Measurements from ENCODE around the gene GP9.

GP9 gene

DNA sequence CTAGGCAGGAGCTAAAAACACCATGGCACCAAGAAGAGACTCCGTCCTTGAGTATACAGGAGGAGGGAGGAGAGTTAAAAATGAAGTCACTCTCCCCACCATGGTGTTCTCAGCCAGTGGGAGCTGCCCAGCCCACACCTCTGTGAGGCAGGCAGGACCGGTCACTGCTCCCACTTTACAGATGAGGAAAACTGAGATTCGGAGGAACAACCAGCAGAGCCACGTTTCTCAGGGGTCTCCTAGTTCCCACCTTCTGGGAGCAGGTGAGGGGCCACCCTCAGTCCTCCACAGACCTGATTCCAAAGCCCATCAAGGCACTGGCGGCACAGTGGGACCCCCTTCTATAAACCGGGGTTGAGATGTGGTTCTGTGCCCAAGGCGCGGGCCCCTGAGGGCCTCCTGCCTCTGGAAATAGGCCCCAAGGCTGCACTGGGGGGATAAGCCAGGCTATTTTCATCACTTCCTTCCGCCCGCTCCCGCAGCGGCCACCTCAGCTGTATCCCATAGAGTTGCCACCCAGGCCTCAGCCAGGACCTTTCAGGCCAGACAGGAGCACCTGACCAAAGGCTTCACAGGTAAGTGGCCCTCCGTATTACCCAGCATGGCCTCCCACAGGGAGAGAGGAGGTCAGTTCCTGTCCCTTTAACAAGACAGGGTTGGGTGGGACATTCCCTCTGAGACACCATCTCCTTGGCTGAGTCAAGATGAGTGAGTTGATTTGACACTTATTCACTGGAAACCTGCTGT, at the start of gene GP9:
TSS of gene GP9 (plus strand) at position 504 of the 747 bp plus-strand sequence. CDS start 961 bp downstream, outside the sequence.
- no peak within 1 kb of the TSS for H3K4me3 ChIP-seq (ENCODE audit: low read depth, low read length)

GRCh38 chr3:129013491-129013891, 47.1 kb upstream of the GP9 start:
- H3K4me3 ChIP-seq (ENCODE audit: low read depth, low read length) = no peak overlapping the region

GRCh38 chr3:129014148-129014547, 46.4 kb upstream of the GP9 start:
- no peak overlapping the region for H3K4me3 ChIP-seq (ENCODE audit: low read depth, low read length)

GRCh38 chr3:129014793-129015345, 45.7 kb upstream of the GP9 start:
- H3K4me3 ChIP-seq (ENCODE audit: low read depth, low read length) = no peak overlapping the region

DNA sequence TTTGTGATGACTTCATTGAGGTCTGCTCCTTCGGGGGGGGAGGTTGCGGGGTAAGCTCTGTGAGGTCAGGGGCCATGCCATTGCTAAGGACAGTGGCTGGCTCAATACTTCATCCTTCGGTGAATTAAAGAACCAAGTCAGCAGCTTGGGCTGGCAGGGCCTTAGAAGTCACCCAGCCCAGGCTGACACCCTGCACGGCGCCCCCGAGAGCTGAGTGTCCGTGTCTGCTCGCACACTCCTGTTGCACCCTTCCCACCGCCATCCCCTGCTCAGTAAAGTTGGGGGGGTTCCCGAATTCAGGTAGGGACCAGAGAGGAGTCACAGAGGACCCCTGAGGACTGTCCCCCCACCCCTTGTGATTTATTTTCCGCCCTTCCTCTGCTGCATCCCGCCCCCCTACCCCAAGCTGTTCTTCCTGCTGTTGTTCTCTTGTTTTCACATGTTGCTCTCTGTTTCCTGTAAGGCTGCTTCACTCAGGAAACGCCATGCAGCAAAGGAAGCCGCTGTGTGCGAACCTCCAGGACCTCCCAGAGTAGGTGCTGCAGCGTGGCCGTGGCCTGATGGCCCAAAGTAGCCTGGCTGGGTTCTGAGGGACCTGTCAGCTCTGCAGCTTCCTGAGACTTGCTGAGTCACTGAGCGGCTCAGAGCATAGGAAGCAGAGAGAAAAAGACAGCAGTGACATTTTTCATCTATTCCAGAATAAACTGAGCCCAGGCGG, 45.0 kb upstream of the GP9 start:
- no peak overlapping the region for H3K4me3 ChIP-seq (ENCODE audit: low read depth, low read length)

- H3K4me3 ChIP-seq (ENCODE audit: low read depth, low read length) = no peak overlapping the region
Measured at GRCh38 chr3:129016356-129016719, 44.2 kb upstream of the GP9 start.

GRCh38 chr3:129016720-129017483, 43.7 kb upstream of the GP9 start:
- no peak overlapping the region for H3K4me3 ChIP-seq (ENCODE audit: low read depth, low read length)

- no peak overlapping the region for H3K4me3 ChIP-seq (ENCODE audit: low read depth, low read length)
Measured at GRCh38 chr3:129017484-129017899, 43.1 kb upstream of the GP9 start.

DNA sequence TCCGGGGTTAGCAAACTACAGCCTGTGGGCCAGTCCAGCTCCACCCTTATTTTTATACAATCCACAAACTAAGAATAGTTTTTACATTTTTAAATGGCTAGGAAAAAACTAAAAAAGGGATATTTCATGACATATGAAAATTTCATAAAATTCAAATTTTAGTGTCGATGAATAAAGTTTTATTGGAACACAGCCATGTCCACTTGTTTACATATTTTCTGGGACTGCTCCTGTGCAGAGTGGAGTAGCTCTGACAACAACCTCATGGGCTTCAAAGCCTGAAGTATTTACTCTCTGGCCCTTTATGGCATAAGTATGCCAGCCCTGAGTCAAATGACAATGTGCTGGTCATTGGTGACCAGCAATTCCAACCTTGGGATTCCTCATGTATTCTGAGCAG, 42.3 kb upstream of the GP9 start:
- no peak overlapping the region for H3K4me3 ChIP-seq (ENCODE audit: low read depth, low read length)

- no peak overlapping the region for H3K4me3 ChIP-seq (ENCODE audit: low read depth, low read length)
Measured at GRCh38 chr3:129018751-129019150, 41.8 kb upstream of the GP9 start.

DNA sequence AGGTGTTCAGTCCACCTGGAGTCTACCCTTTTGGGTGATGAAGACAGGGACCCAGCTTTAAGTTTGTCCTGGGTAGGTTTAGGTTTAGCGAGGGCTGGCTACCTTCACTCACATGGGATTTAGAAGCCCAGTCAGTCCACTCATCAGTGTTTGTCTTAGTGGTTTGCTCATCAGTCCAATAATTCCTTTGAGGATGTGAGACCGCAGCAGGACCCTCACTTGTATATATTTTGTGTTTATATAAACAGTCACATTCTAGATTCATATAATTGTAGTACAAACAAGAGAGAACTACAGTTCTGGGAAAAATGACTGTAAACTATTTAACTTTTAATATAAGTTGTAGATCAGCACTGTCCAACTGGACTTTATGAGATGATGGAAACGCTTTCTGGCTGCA, 41.3 kb upstream of the GP9 start:
- H3K4me3 ChIP-seq (ENCODE audit: low read depth, low read length) = no peak overlapping the region

- no peak overlapping the region for H3K4me3 ChIP-seq (ENCODE audit: low read depth, low read length)
Measured at GRCh38 chr3:129020691-129021090, 39.9 kb upstream of the GP9 start.

GRCh38 chr3:129021140-129021551, 39.4 kb upstream of the GP9 start:
- H3K4me3 ChIP-seq (ENCODE audit: low read depth, low read length) = no peak overlapping the region

DNA sequence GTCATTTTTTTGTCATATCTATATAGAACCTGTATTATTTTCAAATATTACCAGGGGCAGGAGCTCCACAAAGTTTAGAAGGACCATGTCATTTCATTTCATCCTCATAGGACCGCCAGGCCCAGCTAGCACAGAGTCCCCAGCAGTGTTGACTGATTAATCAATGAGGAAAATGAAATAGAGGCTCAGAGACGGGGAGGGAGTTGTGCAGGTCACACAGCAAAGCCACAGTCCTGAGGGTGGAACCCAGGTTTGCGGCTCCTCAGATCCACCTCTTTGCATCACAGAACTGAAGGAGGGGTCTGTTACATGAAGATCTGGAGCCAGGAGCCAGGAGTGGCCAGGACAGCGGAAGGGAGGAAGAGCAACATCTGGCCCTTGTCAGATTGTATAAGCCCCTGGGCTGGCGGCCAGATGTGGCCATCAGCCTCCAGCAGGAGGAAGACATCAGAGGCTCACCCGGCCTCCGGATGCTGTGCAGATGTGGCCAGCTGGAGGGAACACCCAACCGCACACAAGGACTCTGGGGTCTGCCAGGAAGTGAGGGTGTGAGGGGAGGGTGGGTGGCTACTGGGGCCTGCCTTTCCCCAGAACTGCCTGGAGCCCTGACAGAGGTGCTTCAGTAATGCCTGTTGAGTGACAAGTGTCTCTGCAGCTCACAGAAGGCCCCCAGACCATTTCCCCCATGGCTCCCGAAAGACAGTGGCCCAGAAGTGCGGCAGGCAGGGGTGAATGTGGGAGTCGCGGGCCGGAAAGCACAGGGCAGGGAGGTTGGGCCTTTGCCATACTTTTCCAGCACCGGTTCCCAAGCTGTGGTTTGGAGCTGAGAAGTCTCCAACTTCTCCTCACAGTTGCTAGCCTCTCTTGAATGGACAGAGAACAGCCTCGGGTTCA, 38.2 kb upstream of the GP9 start:
- no peak overlapping the region for H3K4me3 ChIP-seq (ENCODE audit: low read depth, low read length)

GRCh38 chr3:129023008-129023358, 37.6 kb upstream of the GP9 start:
- no peak overlapping the region for H3K4me3 ChIP-seq (ENCODE audit: low read depth, low read length)

DNA sequence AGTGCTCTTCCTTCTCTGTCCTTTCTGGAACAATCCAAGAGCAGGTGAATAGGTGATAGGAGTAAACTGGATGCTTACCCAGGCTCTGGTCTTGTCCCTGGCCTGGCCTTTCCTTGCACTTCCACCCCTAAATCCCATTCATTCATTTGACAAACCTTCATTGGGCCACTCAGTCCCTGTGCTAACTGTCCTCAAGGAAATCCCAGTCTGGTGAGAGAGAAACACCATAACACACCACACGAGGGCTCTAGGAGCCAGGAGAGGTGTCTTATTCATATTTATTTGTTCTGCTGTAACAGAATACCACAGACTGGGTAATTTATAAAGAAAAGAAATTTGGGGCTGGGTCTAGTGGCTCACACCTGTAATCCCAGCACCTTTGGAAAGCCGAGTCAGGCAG, 36.7 kb upstream of the GP9 start:
- no peak overlapping the region for H3K4me3 ChIP-seq (ENCODE audit: low read depth, low read length)

DNA sequence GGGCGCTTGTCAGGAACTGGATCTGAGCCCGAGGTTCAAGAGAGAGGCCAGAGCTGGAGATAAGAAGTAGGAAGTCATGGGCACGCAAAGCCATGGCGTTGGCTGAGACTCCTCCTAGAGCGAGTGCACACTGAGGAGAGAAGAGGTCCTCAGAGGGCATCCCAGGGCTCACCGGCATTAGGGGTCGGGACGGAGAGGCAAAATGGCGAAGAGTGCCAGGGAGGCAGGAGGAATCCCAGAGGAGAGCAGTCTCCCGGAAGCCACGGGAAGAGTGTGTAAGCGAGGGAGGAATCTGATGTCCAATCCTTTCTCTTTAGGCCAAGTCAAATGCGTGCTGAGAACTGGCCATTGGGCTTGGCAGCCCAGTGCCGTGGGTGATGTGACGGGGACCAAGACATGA, 35.5 kb upstream of the GP9 start:
- H3K4me3 ChIP-seq (ENCODE audit: low read depth, low read length) = no peak overlapping the region

DNA sequence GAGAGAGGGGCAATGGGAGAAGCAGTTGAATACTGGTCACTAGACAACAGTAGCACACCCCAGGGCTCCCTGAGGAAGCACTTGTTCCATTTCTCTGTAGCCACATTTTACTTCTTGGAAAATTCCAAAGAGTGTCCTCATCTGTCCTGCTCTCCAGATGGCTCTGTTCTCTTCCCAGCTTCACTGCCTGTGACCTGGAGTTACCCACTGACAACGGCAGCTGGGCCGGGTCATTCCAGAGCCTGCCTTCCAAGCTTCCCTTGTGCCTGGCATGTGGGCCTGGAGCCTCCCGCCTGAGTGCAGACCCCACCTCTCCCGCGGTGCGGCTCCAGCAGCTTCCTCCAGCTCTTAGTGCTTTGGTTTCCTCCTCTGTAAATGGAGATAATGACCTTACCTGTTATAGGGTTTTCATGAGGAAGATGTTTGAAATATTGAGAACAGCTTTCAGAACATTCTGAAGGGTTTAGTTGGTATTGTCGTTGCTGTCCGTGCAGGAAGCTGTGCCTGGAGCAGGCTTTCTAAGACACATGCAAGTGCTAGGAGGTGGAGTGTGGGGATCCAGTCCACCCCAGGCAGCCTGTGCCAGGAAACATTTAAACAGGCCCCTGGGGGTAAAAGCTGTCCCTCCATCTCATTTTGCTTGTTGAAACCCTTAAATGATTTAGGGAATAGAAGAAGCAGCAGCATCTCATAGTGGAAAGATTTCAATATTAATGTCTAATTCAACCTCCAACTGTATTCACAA, 34.7 kb upstream of the GP9 start:
- H3K4me3 ChIP-seq (ENCODE audit: low read depth, low read length) = no peak overlapping the region

DNA sequence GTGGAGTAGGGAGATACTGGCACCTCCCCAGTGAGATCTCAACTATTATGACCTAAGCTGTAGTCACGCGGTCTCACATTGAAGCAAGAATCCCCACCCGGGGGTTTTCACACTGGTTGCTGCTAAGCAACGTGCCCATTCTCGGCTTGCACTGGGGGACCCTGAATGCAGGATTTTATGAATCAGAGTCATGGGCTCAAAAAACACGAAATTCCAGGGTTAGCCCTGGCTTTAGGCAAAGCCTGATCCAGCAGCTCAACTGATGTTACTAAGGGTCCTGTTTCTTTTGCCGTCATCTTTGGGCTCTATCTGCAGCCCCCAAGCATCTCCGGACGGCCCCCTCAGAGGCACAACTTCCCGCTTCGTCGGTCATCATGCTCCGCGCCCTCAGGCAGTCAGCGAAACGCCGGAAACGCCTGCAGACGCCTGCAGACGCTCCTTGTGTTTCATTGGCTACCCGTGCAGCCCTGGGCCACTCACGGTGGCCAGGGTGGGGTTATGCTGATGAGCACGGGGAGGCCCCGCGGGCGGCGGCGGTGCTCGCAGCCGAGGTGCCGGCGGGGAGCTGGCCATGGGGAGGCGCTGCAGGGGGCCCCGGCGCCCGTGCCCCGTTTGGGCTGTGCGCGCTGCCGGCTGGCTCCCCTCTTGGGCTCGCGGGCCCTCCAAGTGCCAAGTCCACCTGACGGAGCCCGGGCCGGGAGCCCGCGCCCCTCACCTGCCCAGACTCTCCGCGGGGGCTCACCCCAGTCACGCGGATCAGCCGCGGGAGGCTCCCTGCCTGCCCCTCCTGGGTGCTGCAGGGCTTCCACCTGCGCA, 33.6 kb upstream of the GP9 start:
- peak overlapping the region; percentile 20 for H3K4me3 ChIP-seq (ENCODE audit: low read depth, low read length)
